HCT116 (cell line): Measurements from ENCODE around the gene DMRT3. TPM values are rescaled to one million over a fixed set of nuclear protein-coding genes. Genes with fewer than 3 reads are reported as not detected.

Experiments used
- ATAC-seq: fragments of 200-7000 bp; cut with Tn5 transposase; 2 replicates; pipeline ENCODE4 v1.9.1; 2020; ENCODE audit warnings: mild to moderate bottlenecking, moderate library complexity
- BruUV-seq: library from RNA; stranded (reverse); fragments of 400-500 nt; replicated peaks from 2 replicates; lab custom pipeline; 2021; lab: Mats Ljungman, UMichigan
- CTCF ChIA-PET: fragments of 300-600 bp; sonication (Branson Sonifier 250); formaldehyde crosslinking; loops from one replicate; lab custom pipeline; 2021; ENCODE audit warnings: antibody characterized with exemption; lab: Charles Lee
- POLR2A ChIA-PET: fragments of 300-600, 350-600 bp; sonication (Branson Sonifier 250); formaldehyde crosslinking; loops from one replicate; lab custom pipeline; 2021; ENCODE audit warnings: antibody characterized with exemption; lab: Charles Lee
- RAD21 ChIA-PET, 2 experiments: fragments of 300-600 bp; sonication (Branson Sonifier 250); formaldehyde crosslinking; loops; one replicate each; lab custom pipeline; 2023; ENCODE audit warnings: low total read pairs in 2 of 2; ENCODE audit not compliant: uncharacterized antibody in 2 of 2, unreplicated experiment in 2 of 2, low non-redundant PET in 1 of 2; lab: Charles Lee
- DNase-seq: peaks from one replicate; pipeline ENCODE4 v3.0.0-alpha.2; 2010; ENCODE audit warnings: low read depth, low spot score
- H2AFZ ChIP-seq: fragments of 200-600 bp; shearing (Covaris generic), sonication (generic); 2 replicates; pipeline ENCODE4 v1.6.1; 2017; ENCODE audit warnings: low read depth, mixed run types, mixed read lengths, antibody characterized with exemption, low read length; ENCODE audit not compliant: poor library complexity, severe bottlenecking
- H3K27ac ChIP-seq: 2 replicates; pipeline ENCODE4 v1.5.1; 2012; ENCODE audit warnings: low read depth, low read length
- H3K27me3 ChIP-seq: fragments of 200-600 bp; sonication (generic); 2 replicates; pipeline ENCODE4 v1.6.1; 2016; ENCODE audit warnings: mixed run types, low read length, mixed read lengths; ENCODE audit not compliant: insufficient read depth
- H3K36me3 ChIP-seq, 2 experiments: fragments of 200-500 bp in 1 of 2; fragments of 200-600 bp in 1 of 2; sonication (Bioruptor generic) in 1 of 2; sonication (generic) in 1 of 2; 2 replicates each; pipeline versions ENCODE4 v1.5.1 to v1.6.1; 2014 to 2016; ENCODE audit warnings: low read length in 2 of 2, inconsistent platforms in 1 of 2, mixed read lengths in 1 of 2, mixed run types in 1 of 2; ENCODE audit not compliant: insufficient read depth in 2 of 2, control insufficient read depth in 1 of 2
- H3K4me1 ChIP-seq, 2 experiments: fragments of 200-600 bp in 1 of 2; sonication (generic) in 1 of 2; 2 replicates each; pipeline versions ENCODE4 v1.5.1 to v1.6.1; 2012 to 2017; ENCODE audit warnings: low read length in 2 of 2, inconsistent platforms in 1 of 2, mild to moderate bottlenecking in 1 of 2, mixed read lengths in 1 of 2, mixed run types in 1 of 2, moderate library complexity in 1 of 2; ENCODE audit not compliant: insufficient read depth in 2 of 2, control insufficient read depth in 1 of 2
- H3K4me2 ChIP-seq: fragments of 200-600 bp; sonication (generic); 2 replicates; pipeline ENCODE4 v1.6.1; 2017; ENCODE audit warnings: mixed run types, low read length, mixed read lengths
- H3K4me3 ChIP-seq, 2 experiments: fragments of 200-600 bp in 1 of 2; sonication (generic) in 1 of 2; replicated peaks in 1 of 2; 2 replicates each; pipeline ENCODE4 v1.5.1; 2011 to 2016; ENCODE audit warnings: low read length in 2 of 2, control low read depth in 1 of 2, low read depth in 1 of 2, mild to moderate bottlenecking in 1 of 2, mixed read lengths in 1 of 2, mixed run types in 1 of 2
- H3K79me2 ChIP-seq: fragments of 200-600 bp; sonication (generic); 2 replicates; pipeline ENCODE4 v1.6.1; 2017; ENCODE audit warnings: mild to moderate bottlenecking, mixed run types, low read length, moderate library complexity, mixed read lengths; ENCODE audit not compliant: insufficient read depth
- H3K9ac ChIP-seq: fragments of 200-600 bp; sonication (generic); 2 replicates; pipeline ENCODE4 v1.6.1; 2016; ENCODE audit warnings: low read length, mixed read lengths
- H3K9me2 ChIP-seq: fragments of 200-600 bp; sonication (generic), shearing (Covaris generic); 2 replicates; pipeline ENCODE4 v1.6.1; 2017; ENCODE audit warnings: mixed run types, mild to moderate bottlenecking, moderate library complexity; ENCODE audit not compliant: insufficient read depth
- H3K9me3 ChIP-seq, 2 experiments: fragments of 200-500 bp in 1 of 2; fragments of 200-600 bp in 1 of 2; sonication (Bioruptor generic) in 1 of 2; sonication (generic) in 1 of 2; 2 replicates each; pipeline ENCODE4 v1.6.1; 2014 to 2017; ENCODE audit warnings: low read length in 2 of 2, mixed read lengths in 2 of 2, inconsistent platforms in 1 of 2, low read depth in 1 of 2, mild to moderate bottlenecking in 1 of 2, mixed run types in 1 of 2, moderate library complexity in 1 of 2; ENCODE audit not compliant: control insufficient read depth in 1 of 2, insufficient read depth in 1 of 2
- H4K20me1 ChIP-seq: fragments of 200-600 bp; sonication (generic), shearing (Covaris generic); 2 replicates; pipeline ENCODE4 v1.6.1; 2017; ENCODE audit warnings: mixed run types, mild to moderate bottlenecking, moderate library complexity; ENCODE audit not compliant: insufficient read depth
- CBX3 ChIP-seq: IDR thresholded peaks from 2 replicates; pipeline ENCODE4 v1.6.1; 2012; ENCODE audit warnings: low read depth
- CEBPB ChIP-seq: IDR thresholded peaks from 2 replicates; pipeline ENCODE4 v1.6.1; 2012; ENCODE audit warnings: low read depth
- CTCF ChIP-seq, 3 experiments: fragments of 200-600 bp in 1 of 3; sonication (generic) in 1 of 3; IDR thresholded peaks in 2 of 3; conservative IDR thresholded peaks in 1 of 3; 2 replicates each; pipeline ENCODE4 v1.5.1; 2012 to 2017; ENCODE audit warnings: low read depth in 2 of 3, low read length in 2 of 3, antibody characterized with exemption in 1 of 3, borderline replicate concordance in 1 of 3, control low read depth in 1 of 3, mild to moderate bottlenecking in 1 of 3, mixed read lengths in 1 of 3, mixed run types in 1 of 3, moderate library complexity in 1 of 3; ENCODE audit not compliant: insufficient read depth in 1 of 3
- EZH2 ChIP-seq: fragments of 200-600 bp; sonication (generic); IDR thresholded peaks from 2 replicates; pipeline ENCODE4 v1.6.1; 2017; ENCODE audit warnings: antibody characterized with exemption, mixed run types
- EZH2phosphoT487 ChIP-seq: fragments of 200-600 bp; IDR thresholded peaks from 2 replicates; pipeline ENCODE4 v1.6.1; 2018; ENCODE audit warnings: antibody characterized with exemption, borderline replicate concordance
- FOSL1 ChIP-seq: IDR thresholded peaks from 2 replicates; pipeline ENCODE4 v1.6.1; 2012; ENCODE audit warnings: low read depth
- MAX ChIP-seq: IDR thresholded peaks from 2 replicates; pipeline ENCODE4 v1.6.1; 2012
- POLR2A ChIP-seq: IDR thresholded peaks from 2 replicates; pipeline ENCODE4 v1.7.0; 2011; ENCODE audit warnings: borderline replicate concordance; ENCODE audit not compliant: insufficient read depth, insufficient read length; ENCODE audit errors: extremely low read depth
- POLR2AphosphoS5 ChIP-seq: IDR thresholded peaks from 2 replicates; pipeline ENCODE4 v1.6.1; 2011; ENCODE audit warnings: mild to moderate bottlenecking, low read depth, low read length, moderate library complexity
- RAD21 ChIP-seq: IDR thresholded peaks from 2 replicates; pipeline ENCODE4 v1.6.1; 2012; ENCODE audit warnings: low read depth, mild to moderate bottlenecking
- SP1 ChIP-seq: IDR thresholded peaks from 2 replicates; pipeline ENCODE4 v1.6.1; 2012; ENCODE audit warnings: low read depth
- SRF ChIP-seq: IDR thresholded peaks from 2 replicates; pipeline ENCODE4 v1.6.1; 2012; ENCODE audit warnings: low read depth
- TCF7L2 ChIP-seq: IDR thresholded peaks from 2 replicates; pipeline ENCODE4 v1.7.0; 2011; ENCODE audit warnings: borderline replicate concordance, inconsistent platforms; ENCODE audit not compliant: insufficient read depth, insufficient read length; ENCODE audit errors: extremely low read depth
- ZBTB33 ChIP-seq: IDR thresholded peaks from 2 replicates; pipeline ENCODE4 v1.6.1; 2011; ENCODE audit warnings: mild to moderate bottlenecking, low read length, moderate library complexity; ENCODE audit not compliant: insufficient replicate concordance; ENCODE audit errors: extremely low read depth
- ZNF274 ChIP-seq: fragments of 200-500 bp; sonication (Bioruptor generic); IDR thresholded peaks from 2 replicates; pipeline ENCODE4 v1.6.1; 2014; ENCODE audit warnings: mild to moderate bottlenecking, low read depth, low read length, inconsistent platforms
- intact Hi-C: fragments of 100-400 bp; cut with micrococcal nuclease; formaldehyde crosslinking; loops from 2 replicates; pipeline ENCODE4 v1.10.0; 2022
- total RNA-seq: library from RNA; stranded (reverse); gene quantifications from one replicate; pipeline ENCODE4 v1.2.1, GENCODE V29; 2021; ENCODE audit not compliant: unreplicated experiment

DMRT3 gene
- total RNA-seq, 1 experiment from 2014 or later: not detected

GRCh38 chr9:1024112-1024511 is 47.7 kb downstream of the DMRT3 start:
- ATAC-seq (no peak), DNase-seq (no peak)
- RAD21 ChIA-PET: no interaction called here
- Histone ChIP-seq H3K4me2 (no peak overlapping the region), H3K4me3 (no peak overlapping the region), H3K27ac (no peak overlapping the region), H3K27me3 (no peaks in the 10 kb centered on the region), H4K20me1 (no peaks in the 10 kb centered on the region), H3K9ac (no peak overlapping the region), H2AFZ (no peak overlapping the region), H3K79me2 (no peaks in the 10 kb centered on the region), H3K4me1 (no peaks in the 10 kb centered on the region), H3K36me3 (no peaks in the 10 kb centered on the region), H3K9me2 (no peaks in the 10 kb centered on the region), H3K9me3 (peaks cover 0 to 6% of the 10 kb centered on the region in 2 experiments; a peak in 1 of 4 replicates)
- POLR2A ChIA-PET: no interaction called here
- no TSS peak for BruUV-seq
- intact Hi-C loops: no loop called here
- TF ChIP-seq RAD21: no peak
- TF ChIP-seq SP1: no peak
- no peak for TF ChIP-seq CEBPB
- no peak for TF ChIP-seq ZBTB33
- TF ChIP-seq CTCF (IDR thresholded peaks at IDR 0.05 in 2 of 3, conservative IDR thresholded peaks at IDR 0.05 in 1 of 3; ENCODE audit: borderline replicate concordance in 1 of 3, insufficient read depth in 1 of 3, low read depth in 2 of 3, low read length in 2 of 3): no peak
- no peak for TF ChIP-seq FOSL1
- no peak for TF ChIP-seq POLR2AphosphoS5
- no peak for TF ChIP-seq TCF7L2
- TF ChIP-seq SRF: no peak
- no peak for TF ChIP-seq EZH2phosphoT487
- TF ChIP-seq EZH2: no peak
- no peak for TF ChIP-seq POLR2A
- no peak for TF ChIP-seq CBX3
- no peak for TF ChIP-seq ZNF274
- no peak for TF ChIP-seq MAX
- CTCF ChIA-PET: interaction anchor here (0.7 kb wide), 1 partner anchor 14 kb away, joined by 5 read pairs; no protein-coding TSS in a partner anchor
